ENCODE measurements around the gene TIMMDC1.

DNA sequence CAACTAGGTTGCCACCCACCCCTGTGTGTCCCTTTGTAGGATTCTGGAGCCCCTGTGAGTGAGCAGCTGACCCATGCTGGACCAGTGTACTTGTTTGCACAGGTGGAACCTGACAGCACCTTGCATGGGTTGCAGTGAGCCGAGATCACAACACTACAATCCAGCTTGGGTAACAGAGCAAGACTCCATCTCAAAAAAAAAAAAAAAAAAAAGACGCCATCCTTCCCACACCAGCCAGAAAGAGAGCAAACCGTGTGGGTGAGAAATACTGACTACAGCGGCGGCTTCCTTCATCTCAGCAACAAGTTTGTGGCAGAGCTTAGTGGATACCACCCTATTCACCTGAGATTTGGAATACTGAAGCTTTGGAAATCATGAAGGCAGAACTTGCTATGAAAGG, 61.8 kb downstream of the TIMMDC1 start:
- TF ChIP-seq, protein P1, sequence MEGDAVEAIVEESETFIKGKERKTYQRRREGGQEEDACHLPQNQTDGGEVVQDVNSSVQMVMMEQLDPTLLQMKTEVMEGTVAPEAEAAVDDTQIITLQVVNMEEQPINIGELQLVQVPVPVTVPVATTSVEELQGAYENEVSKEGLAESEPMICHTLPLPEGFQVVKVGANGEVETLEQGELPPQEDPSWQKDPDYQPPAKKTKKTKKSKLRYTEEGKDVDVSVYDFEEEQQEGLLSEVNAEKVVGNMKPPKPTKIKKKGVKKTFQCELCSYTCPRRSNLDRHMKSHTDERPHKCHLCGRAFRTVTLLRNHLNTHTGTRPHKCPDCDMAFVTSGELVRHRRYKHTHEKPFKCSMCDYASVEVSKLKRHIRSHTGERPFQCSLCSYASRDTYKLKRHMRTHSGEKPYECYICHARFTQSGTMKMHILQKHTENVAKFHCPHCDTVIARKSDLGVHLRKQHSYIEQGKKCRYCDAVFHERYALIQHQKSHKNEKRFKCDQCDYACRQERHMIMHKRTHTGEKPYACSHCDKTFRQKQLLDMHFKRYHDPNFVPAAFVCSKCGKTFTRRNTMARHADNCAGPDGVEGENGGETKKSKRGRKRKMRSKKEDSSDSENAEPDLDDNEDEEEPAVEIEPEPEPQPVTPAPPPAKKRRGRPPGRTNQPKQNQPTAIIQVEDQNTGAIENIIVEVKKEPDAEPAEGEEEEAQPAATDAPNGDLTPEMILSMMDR (IDR thresholded peaks at IDR 0.05) = no peak
- no peak for TF ChIP-seq POLR2A (IDR thresholded peaks at IDR 0.05)
